Forelimb muscle (tissue), 1 donor: ENCODE measurements around the gene ADPRH. TPM values are rescaled to one million over a fixed set of nuclear protein-coding genes. Genes with fewer than 3 reads are reported as not detected.

Experiments
- DNase-seq: peaks from one replicate; pipeline ENCODE4 v3.0.0-alpha.2; 2013; ENCODE audit warnings: low read depth
- polyA plus RNA-seq: library from polyadenylated mRNA; unstranded; fragments of 120-200 nt; gene quantifications from one replicate; pipeline ENCODE4 v1.2.1, GENCODE V29; 2013; ENCODE audit not compliant: insufficient read length

The ADPRH gene
- polyA plus RNA-seq, 1 donor = 9.3 TPM

DNA sequence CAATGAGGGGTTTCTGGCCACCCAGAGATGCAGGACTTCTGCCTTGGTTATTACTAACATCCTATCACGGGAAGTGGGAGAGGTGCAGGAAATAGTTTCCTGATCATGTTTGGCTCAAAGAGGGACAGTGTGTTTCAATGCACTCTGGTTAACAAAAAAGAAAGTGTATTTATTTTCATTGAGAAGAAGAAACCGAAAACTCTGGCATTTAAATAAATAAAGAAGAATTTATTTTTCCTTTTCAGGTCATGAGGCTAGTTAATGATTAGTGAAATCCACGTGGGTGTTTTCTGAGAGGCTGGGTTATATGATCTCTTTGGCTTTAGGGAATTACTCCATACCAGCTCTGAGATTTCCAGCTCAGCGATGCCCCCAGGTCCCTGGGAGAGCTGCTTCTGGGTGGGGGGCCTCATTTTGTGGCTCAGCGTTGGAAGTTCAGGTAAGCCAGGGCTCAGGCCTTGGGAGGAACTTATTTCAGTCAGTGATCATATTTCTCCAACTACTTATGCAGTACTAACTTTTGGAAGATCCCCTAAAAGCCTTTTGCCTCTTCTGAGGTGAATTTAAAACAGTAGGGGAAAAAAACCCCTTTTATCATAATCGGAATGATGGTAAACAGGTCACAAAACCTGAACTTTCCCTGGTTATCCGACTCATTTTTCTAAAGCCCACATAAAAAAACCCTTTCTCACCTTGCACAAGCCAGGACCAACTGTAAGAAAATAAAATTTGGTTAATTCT lies 18.4 kb downstream of the ADPRH start, which contains the start of gene PLA1A:
PLA1A (plus strand) TSS at position 338 of the 741 bp plus-strand sequence; CDS start at position 367, 29 bp downstream.
- DNase-seq = no peak

DNA sequence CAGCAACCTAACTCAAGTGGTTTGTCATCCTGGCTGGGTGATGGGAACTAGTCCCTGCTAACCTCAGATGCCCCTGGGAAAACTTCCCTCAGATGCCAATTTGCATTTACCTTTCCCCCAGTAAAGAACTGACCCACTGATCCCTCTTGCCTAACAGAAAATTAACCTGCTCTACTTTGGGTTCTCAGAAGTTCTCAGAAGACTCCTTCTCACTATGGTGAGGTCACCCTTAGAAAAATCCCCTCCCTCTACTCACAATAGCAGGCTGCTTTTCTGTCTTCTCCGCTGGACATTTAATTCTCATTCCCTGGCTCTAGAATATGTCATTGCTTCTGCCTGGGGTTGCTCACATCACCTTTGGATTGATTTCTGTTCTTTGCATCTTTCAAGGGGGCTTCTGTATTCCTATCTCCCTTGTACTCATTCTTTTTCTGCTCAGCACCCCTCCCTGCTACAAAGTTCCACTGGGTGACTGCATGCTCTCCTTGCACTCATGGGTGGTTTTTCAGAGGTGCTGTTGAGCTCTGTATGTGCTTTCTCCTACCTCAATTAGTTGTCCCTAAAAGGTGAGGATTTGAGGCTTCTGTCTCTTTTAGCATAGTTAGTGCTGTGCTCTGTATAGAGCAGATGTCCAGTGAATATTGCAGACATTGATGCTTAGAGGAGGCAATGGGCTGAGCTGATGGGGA lies 19.3 kb downstream of the ADPRH start:
- no peak for DNase-seq

DNA sequence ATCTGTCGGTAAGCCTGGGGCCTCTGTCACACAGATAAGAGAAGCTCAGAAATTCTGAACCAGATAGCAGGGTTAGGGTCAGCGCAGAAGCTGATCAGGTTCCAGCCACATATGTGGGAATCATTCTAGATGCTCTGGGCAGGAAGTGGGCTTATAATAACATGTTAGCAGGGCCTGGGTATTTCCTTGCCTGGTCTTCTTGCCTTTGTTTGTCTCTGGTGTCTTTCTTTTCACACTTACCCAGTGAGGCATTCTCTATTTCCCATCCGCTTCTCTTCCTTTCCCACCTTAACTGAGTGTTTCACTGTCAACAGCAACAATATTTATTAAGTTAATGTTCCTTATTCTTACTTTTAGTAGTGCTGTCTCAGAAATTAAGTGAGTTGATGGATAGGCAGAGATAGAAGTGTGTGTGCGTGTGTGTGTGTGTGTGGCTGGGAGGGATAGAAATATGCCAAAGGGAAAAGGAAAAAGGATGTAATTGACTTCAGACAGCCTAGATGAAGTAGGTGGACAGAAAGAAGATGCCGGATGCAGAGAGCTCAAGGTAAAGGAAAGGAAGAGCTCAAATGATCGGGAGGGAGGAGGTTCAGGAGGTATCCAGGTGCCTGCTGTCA lies 20.4 kb downstream of the ADPRH start:
- DNase-seq = no peak

DNA sequence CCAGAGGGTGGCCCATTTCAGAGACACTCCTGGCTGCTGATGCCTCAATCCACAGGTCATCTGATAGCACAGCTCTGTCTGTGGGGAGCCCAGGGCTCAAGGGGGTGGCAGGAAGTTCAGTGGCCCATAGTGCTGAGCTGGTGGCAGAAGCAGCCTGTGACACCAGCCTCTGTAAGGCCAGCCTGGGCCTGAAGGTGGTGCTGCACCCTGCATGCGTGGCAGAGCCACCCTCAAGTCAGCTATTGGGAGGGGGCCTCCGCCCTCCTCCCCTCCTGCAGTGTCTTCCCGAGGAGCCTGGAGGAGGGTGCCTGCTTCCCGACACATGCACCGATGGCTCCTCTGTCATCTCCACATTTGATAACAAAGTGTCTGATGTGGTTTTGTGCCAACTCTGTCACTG lies 21.4 kb downstream of the ADPRH start:
- DNase-seq = no peak

DNA sequence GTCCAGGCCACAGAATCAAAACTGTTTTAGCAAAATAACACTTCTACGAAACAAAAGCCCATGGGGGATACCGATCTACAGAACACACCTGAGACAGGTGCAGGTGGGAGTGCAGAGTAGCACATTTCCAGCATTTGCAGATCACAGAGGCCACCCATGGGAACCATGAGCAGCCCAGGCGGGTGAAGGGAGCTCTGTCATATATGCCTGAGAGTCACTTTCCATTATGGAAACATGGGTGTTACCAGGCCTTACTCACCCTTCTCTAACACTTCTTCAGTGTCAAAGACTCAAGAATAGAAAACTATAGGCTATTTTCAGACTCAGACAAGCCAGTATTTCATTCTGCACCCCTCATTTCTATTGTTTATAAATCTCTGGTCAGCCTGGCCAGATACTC lies 21.9 kb downstream of the ADPRH start:
- DNase-seq = no peak

DNA sequence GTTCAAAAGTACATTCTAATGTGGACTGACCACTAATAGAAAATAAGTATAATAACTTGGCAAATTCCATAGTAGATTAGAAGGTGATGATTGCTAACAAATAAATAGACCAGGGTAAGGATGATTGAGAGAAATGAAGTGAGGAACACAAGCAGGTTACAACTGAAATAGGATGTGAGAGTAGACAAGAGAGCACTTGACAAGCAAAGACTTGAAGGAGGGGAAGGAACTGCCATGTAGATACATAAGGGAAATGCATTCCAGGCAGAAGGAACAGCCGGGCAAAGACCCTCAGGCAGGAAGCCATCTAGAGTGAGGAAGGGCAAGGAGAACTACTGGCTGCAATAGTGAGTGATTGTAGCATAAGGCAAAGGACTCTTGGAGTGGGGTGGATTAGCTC lies 23.4 kb downstream of the ADPRH start:
- DNase-seq = no peak

DNA sequence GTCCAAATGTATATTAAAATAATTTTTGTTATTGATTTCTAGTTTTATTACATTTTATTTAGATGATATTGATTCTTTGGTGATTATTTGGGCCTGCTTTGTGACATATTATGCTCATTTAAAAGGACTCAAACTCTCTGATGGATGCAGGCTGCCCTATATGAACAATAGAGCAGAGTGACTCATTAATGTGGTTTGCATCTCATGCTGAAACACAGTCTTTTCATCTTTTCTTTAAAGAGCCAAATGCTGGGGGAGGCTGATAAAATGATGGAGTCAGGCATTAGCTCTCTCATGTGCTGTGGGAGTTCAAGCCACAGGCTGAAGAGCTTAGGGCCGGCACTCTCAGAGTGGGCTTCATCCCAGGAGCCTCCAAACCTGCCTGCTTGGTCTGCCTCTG lies 25.6 kb downstream of the ADPRH start:
- no peak for DNase-seq

DNA sequence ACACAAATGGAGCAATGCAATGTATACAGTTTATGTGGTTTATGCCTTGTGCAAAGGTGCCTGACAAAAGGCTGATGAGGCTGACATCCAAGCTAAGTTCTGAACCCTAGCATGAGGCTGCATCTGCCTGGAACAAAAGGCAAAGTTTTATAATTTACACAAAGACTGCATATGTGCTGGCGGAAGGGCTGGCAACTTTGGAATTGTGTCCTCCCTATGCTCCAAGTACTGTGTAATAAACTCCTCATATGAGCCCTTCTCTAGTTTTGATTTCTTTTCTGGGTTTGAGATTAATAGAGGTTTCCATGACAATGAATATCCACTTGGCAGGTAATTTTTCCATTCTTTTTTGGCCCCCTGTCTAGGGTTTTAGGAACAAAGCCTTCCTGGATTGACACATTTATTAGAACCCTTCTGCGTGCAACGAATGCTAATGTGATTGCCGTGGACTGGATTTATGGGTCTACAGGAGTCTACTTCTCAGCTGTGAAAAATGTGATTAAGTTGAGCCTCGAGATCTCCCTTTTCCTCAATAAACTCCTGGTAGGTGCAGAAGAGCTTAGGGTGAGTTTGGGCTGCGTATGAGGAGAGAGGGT lies 29.2 kb downstream of the ADPRH start:
- no peak for DNase-seq

DNA sequence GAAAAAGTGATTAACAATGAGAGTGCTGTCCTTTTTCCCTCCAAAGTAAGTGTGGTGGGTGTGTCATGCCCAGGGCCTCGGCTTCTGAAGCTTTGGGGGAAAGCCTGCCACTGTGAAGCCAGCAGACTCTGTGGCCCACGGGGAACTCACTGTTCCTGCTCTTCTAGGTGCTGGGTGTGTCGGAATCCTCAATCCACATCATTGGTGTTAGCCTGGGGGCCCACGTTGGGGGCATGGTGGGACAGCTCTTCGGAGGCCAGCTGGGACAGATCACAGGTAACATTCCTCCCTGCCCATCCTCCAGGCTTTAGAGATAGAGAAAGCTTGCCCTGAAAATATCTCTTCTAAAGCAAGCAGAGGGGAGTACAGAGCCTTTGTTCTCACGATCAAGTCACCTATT lies 30.0 kb downstream of the ADPRH start:
- DNase-seq = no peak

DNA sequence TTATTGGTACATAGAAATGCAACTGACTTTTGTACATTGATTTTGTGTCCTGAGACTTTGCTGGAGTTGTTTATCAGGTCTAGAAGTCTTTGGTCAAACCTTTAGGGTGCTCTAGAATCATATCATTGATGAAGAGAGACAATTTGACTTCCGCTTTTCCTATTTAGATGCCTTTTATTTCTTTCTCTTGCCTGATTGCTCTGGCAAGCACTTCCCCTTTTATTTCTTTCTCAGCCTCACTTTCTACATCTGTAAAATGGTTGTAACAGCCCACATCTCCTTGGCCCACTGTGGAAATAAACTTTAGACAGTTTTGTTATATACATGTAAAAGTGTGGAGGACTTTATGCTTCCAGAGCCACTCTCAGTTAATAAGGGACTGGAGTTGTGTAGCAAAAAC lies 32.4 kb downstream of the ADPRH start:
- no peak for DNase-seq

DNA sequence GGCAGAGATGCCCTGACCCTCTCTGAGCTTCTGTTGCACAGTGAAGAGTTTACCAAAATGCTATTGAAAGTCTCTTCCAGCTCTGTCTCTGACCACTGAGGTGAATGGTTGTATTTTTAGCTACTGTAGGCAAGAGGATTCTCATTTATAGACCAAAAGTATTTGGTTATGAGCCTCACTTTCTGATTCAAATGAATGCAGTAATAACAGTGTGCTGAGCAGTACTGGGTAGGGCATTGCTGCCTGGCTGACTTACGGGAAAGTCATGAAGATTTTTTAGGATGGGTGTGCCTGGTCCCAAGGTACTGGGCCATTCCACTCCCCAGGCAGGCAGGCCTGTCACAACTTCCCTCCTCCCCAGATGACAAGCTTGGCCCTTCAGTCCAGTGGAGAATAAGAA lies 33.9 kb downstream of the ADPRH start:
- DNase-seq = no peak

DNA sequence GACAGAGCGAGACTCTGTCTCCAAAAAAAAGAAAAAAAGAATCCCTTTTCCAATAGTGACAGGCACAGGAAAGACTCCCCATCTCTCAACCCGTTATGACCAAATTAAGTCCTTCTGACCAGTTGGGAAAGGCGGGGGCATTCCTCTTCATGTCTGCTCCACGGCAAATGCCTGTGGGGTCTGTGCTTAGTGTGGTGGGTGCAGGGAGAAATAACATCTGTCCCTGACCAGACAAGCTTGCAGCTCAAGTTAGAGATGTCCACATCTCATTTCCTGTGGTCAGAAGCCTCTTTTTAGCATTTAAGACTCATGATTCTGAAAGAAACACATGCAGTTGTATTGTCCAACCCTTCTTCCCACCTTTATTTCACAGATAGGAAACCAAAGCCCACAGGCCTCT lies 34.6 kb downstream of the ADPRH start:
- DNase-seq = no peak

DNA sequence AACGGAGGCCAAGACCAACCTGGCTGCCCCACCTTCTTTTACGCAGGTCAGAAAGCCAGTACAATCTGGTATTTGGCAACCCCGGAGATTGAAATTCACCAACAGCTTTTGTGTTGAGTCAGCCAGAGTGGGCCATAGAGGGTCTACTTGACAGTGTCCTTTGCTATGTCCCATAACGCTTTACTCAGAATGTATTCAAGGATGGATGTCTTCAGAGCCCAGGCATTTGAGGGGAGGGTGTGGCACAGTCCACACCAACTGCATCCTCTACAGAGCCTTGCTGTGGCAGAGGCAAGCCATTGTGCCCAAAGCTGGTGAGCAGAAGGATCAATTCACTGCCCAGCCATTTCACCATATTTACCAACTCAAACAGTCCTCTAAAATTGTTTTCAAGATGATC lies 36.8 kb downstream of the ADPRH start:
- DNase-seq = no peak

DNA sequence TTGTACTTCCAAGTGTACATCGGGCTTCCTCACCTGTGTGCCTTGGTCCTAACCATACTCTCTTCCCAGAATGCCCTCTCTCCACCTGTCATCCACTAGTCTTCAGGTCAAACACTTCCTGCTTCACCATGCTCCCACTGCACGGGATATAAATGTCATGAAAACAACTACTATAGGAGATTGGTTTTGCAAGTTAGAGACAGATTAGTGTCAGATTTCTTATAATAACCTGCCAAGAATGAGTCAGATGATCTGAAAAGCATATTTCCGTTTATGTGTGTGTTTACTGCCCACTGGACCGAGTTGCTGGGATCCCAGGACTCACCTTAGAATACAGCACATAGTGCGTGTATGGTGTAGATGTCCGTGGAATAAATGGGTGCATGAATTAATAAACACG lies 39.8 kb downstream of the ADPRH start:
- DNase-seq = no peak

DNA sequence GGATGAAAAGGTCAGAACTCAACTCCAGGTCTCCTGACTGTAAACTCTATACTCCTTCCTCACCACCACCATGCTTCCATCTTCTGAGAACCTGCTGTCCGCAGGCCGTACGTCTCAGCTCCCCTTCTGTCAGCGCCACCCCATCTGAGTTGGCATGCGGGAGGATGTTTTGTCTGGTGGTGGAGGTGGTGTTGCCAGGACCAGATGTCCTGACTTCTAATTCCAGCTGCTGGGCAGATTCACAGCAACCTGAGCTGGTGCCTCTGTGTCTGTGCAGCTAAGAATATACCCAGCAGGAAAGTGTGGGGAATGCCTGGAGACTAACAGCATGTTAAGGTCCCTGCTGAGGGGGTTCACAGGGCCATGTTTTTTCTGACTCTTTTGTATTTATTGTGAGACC lies 41.6 kb downstream of the ADPRH start:
- DNase-seq = no peak

DNA sequence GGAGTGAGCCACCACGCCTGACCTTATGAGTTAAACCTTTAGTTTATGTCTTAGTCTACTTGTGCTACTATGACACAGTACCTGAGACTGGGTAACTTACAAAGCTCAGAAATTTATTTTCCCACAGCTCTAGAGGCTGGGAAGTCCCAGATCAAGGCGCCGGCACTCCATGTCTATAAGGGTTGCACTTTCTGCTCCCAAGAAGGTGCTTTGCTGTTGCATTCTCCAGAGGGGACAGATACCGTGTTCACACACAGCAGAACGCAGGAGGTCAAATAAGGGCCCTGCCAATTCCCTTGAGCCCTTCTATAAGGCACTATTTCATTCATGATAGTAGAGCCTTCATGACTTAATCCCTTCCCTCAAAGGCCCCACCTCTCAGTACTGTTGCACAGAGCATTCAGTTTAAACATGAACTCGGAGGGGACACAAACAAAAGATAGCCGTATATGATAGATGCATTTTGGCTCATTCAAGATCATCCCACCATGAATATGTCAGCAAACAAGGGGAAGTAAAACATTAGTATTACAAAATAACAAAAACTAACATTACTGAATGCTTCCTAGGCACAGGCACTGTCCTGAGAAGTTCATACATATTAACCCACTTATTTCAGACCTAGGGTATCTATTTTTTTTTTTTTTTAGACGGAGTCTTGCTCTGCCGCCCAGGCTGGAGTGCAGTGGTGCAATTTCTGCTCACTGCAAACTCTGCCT lies 44.9 kb downstream of the ADPRH start:
- no peak for DNase-seq

DNA sequence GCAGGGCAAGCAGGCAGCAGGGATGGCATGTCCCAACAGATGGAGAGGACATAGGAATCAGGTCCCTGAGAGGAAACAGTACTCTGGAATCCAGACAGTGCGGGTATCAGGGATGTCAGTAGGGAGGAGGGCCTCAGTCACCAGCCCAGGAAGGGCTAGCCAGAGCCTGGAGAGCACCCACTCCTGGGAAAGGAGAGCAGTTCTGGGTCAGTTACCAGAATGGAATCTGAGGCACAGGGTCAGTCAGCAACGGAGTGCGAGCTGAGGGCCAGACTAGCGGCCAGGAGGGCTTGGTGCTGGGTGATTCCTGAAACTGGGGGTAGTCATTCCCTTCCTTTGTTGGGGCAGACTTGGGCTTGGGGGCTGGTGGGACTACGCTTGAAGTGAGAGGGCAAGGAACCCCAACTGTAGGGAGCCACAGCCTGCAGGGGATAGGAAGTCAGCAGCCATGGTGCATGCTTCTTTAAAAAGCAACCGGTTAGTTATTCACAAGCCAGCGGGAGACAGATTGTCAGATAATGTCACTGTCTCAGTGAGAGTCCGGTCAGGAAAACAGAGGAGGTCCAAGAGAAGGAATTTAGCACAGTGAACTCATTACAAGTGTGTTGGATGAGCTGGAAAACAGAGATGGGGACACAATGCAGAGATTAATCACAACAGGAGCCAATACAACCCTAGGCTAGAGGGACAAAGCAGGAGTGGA lies 46.3 kb downstream of the ADPRH start:
- no peak for DNase-seq

DNA sequence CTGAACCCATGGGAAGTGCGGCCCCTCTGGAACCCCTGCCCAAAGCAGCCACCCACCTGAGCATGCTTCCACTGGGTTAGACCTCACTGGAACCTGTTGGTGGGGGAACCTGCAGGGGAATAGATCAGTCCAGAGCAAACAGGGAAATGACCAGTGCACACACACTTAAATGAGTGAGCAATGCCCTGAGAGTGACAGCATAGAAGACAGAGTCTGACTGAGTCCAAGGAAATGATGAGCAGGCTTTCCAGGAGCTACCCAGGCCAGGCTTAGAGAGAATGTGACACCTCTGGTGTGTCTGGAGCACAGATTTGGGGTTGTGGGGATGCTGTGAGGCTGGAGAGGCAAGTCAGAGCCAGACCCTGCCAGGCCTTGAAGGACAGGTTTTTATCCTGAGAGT lies 46.9 kb downstream of the ADPRH start:
- no peak for DNase-seq

DNA sequence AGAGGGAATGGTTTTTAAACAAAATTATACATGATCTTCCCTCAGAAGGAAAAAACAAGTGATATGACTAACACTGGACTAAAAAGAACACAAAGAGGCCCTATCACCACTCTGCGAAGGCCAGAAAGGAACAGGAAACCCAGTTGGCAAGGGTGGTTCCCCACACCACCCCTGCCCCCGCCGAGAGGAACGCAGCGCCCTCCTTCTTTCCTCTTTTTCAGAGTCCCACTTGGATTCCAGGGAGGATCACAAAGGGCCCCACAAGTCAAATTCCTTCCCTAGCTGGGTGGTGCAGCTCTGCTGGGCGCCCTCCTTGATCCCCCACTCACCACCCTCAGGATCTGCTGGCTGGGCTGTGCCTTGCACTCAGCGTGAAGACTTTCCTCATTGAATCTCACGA lies 48.2 kb downstream of the ADPRH start:
- no peak for DNase-seq

DNA sequence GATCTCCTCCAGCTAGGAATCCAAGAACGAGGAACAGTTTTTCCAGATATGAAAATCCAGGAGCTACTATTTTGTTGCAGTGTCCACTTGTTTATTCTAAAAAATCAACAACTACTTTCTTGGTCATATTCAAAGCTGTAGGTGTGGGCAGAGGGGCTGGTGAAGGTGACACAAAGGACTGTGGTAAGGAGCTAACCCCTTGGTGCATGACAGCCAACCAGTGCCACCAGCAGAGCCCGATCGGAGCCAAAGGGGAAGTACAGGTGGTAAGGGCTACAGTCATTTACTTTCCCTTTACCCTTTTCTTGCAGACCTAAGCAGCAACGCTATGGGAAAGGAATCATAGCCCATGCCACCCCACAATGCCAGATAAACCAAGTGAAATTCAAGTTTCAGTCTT lies 49.1 kb downstream of the ADPRH start:
- no peak for DNase-seq

DNA sequence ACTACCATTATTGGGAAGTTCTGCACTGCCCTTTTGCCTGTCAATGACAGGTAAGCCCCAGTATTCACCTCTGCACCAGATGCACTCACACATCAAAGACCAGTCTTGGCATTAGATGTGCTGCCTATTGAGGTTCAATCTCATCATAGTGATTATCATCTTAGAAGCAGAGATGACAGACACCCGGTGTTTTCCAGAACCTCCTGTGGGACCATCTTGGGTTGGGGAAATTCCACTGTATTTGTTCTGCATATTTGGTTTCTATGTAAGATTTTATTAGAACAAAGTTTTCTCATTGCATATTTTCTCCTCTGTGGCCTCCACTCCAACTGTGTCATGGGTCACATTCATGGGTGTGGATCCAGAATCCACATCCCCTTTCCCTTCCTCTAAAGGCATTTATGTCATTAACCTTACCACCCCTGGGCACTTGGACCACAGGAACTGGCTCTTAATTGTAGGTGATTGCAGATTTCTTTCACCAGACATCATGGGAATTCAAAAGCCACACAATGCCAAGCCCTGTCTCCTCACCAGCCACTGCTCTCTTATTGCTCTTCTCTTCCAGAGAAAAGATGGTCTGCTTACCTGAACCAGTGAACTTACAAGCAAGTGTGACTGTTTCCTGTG lies 49.6 kb downstream of the ADPRH start:
- no peak for DNase-seq
